Measurements from ENCODE around the gene CD300LF.

The CD300LF gene

GRCh38 chr17:74745548-74746177, 32.9 kb upstream of the CD300LF start:
- DNase-seq (ENCODE audit: low read depth in 2 of 2), result no peak

GRCh38 chr17:74744714-74745547, 32.2 kb upstream of the CD300LF start:
- DNase-seq (ENCODE audit: low read depth in 2 of 2), result peak; percentile 65 to 77

- DNase-seq (ENCODE audit: low read depth in 2 of 2), result no peak
Observed at GRCh38 chr17:74744349-74744713, 31.6 kb upstream of the CD300LF start.

- no peak for DNase-seq (ENCODE audit: low read depth in 2 of 2)
Observed at GRCh38 chr17:74743755-74744154, 31.0 kb upstream of the CD300LF start.

GRCh38 chr17:74742978-74743545, 30.3 kb upstream of the CD300LF start:
- DNase-seq (ENCODE audit: low read depth in 2 of 2), result no peak

GRCh38 chr17:74742153-74742515, 29.4 kb upstream of the CD300LF start:
- no peak for DNase-seq (ENCODE audit: low read depth in 2 of 2)

- DNase-seq (ENCODE audit: low read depth in 2 of 2), result no peak
Observed at GRCh38 chr17:74740641-74741387, 28.1 kb upstream of the CD300LF start.

- DNase-seq (ENCODE audit: low read depth in 2 of 2), result no peak
Observed at GRCh38 chr17:74740173-74740572, 27.4 kb upstream of the CD300LF start.

- DNase-seq (ENCODE audit: low read depth in 2 of 2), result no peak
Observed at GRCh38 chr17:74739227-74739831, 26.6 kb upstream of the CD300LF start.

GRCh38 chr17:74738051-74738996, 25.6 kb upstream of the CD300LF start:
- peak; percentile 61 to 74 for DNase-seq (ENCODE audit: low read depth in 2 of 2)

GRCh38 chr17:74737299-74738050, 24.8 kb upstream of the CD300LF start:
- no peak for DNase-seq (ENCODE audit: low read depth in 2 of 2)

GRCh38 chr17:74736513-74737298, 24.0 kb upstream of the CD300LF start, which contains the start of gene RAB37:
Gene RAB37, plus strand, starts transcription at chr17:74737256. Its CDS starts 17 bp downstream, at chr17:74737273.
- no peak for DNase-seq (ENCODE audit: low read depth in 2 of 2)

- no peak for DNase-seq (ENCODE audit: low read depth in 2 of 2)
Observed at GRCh38 chr17:74734256-74734655, 21.5 kb upstream of the CD300LF start.

- no peak for DNase-seq (ENCODE audit: low read depth in 2 of 2)
Observed at GRCh38 chr17:74733365-74734122, 20.8 kb upstream of the CD300LF start.

- DNase-seq (ENCODE audit: low read depth in 2 of 2), result no peak
Observed at GRCh38 chr17:74732042-74732867, 19.5 kb upstream of the CD300LF start.

GRCh38 chr17:74731347-74731605, 18.6 kb upstream of the CD300LF start:
- no peak for DNase-seq (ENCODE audit: low read depth in 2 of 2)

- no peak for DNase-seq (ENCODE audit: low read depth in 2 of 2)
Observed at GRCh38 chr17:74730491-74731346, 18.0 kb upstream of the CD300LF start.
